ENCODE results near the gene HNRNPL. TPM values are rescaled to one million over a fixed set of nuclear protein-coding genes. Genes with fewer than 3 reads are reported as not detected.
"Not testable (repeated sequence)": the region's sequence is repeated elsewhere in the genome, so short reads cannot be mapped to it uniquely, and the experiment has no call there.

Gene HNRNPL
- 195 TPM for total RNA-seq

GRCh38 chr19:38849860-38850435, at the start of gene HNRNPL:
HNRNPL (minus strand) TSS chr19:38849986; CDS start chr19:38849966, 20 bp downstream.
- peaks cover 22 to 37% (median 26%) of the 10 kb centered on the region in 3 donors for H3K36me3 ChIP-seq (ENCODE audit: control insufficient read depth in 3 of 3, insufficient read depth in 3 of 3, low read length in 3 of 3)
- peaks cover 55 to 60% (median 55%) of the 10 kb centered on the region in 3 donors for H3K4me1 ChIP-seq (ENCODE audit: control insufficient read depth in 3 of 3, insufficient read depth in 3 of 3, low read length in 3 of 3)
- peak within 1 kb of the TSS; percentile 96 to 97 (median 97) for H3K9ac ChIP-seq (ENCODE audit: low read depth in 1 of 3, low read length in 3 of 3)
- peak within 1 kb of the TSS; percentile 86 to 96 (median 94) for H3K4me3 ChIP-seq (ENCODE audit: low read length in 3 of 3)
- no peaks in the 10 kb centered on the region for H3K9me3 ChIP-seq (ENCODE audit: control insufficient read depth in 3 of 3, low read length in 3 of 3)
- no peaks in the 10 kb centered on the region for H3K27me3 ChIP-seq (ENCODE audit: control insufficient read depth in 3 of 3, insufficient read depth in 3 of 3, low read length in 3 of 3)
- H3K27ac ChIP-seq (ENCODE audit: low read depth, low read length): peak within 1 kb of the TSS; percentile 100

- peak overlapping the region; percentile 91 to 97 (median 93) for H3K4me3 ChIP-seq (ENCODE audit: low read length in 3 of 3)
- H3K36me3 ChIP-seq (ENCODE audit: control insufficient read depth in 3 of 3, insufficient read depth in 3 of 3, low read length in 3 of 3): peaks cover 0 to under 1% (median 0%) of the 10 kb centered on the region in 3 donors
- H3K27me3 ChIP-seq (ENCODE audit: control insufficient read depth in 3 of 3, insufficient read depth in 3 of 3, low read length in 3 of 3): no peaks in the 10 kb centered on the region
- H3K9me3 ChIP-seq (ENCODE audit: control insufficient read depth in 3 of 3, low read length in 3 of 3): no peaks in the 10 kb centered on the region
- H3K27ac ChIP-seq (ENCODE audit: low read depth, low read length): peak overlapping the region; percentile 95
- peaks cover 48 to 52% (median 49%) of the 10 kb centered on the region in 3 donors for H3K4me1 ChIP-seq (ENCODE audit: control insufficient read depth in 3 of 3, insufficient read depth in 3 of 3, low read length in 3 of 3)
- H3K9ac ChIP-seq (ENCODE audit: low read depth in 1 of 3, low read length in 3 of 3): peak overlapping the region; percentile 88 to 98 (median 96)
Measured at GRCh38 chr19:38898788-38899446, 49.1 kb upstream of the HNRNPL start.

- H3K4me3 ChIP-seq (ENCODE audit: low read length in 3 of 3): no peak overlapping the region
- no peaks in the 10 kb centered on the region for H3K9me3 ChIP-seq (ENCODE audit: control insufficient read depth in 3 of 3, low read length in 3 of 3)
- peaks cover 6 to 11% (median 9%) of the 10 kb centered on the region in 3 donors for H3K36me3 ChIP-seq (ENCODE audit: control insufficient read depth in 3 of 3, insufficient read depth in 3 of 3, low read length in 3 of 3)
- no peaks in the 10 kb centered on the region for H3K27me3 ChIP-seq (ENCODE audit: control insufficient read depth in 3 of 3, insufficient read depth in 3 of 3, low read length in 3 of 3)
- H3K9ac ChIP-seq (ENCODE audit: low read depth in 1 of 3, low read length in 3 of 3): peak overlapping the region; percentile 30 to 40 (median 32)
- H3K27ac ChIP-seq (ENCODE audit: low read depth, low read length): no peak overlapping the region
- peaks cover 70 to 79% (median 70%) of the 10 kb centered on the region in 3 donors for H3K4me1 ChIP-seq (ENCODE audit: control insufficient read depth in 3 of 3, insufficient read depth in 3 of 3, low read length in 3 of 3)
Measured at GRCh38 chr19:38894968-38895367, 45.2 kb upstream of the HNRNPL start.

- Histone ChIP-seq H3K4me1 (ENCODE audit: control insufficient read depth in 3 of 3, insufficient read depth in 3 of 3, low read length in 3 of 3) (peaks cover 75 to 78% (median 76%) of the 10 kb centered on the region in 3 donors), H3K36me3 (ENCODE audit: control insufficient read depth in 3 of 3, insufficient read depth in 3 of 3, low read length in 3 of 3) (peaks cover 23 to 27% (median 25%) of the 10 kb centered on the region in 3 donors), H3K27ac (ENCODE audit: low read depth, low read length) (peak overlapping the region; percentile 51), H3K9ac (ENCODE audit: low read depth in 1 of 3, low read length in 3 of 3) (peak overlapping the region in 2 of 3 donors; percentile 14 to 76), H3K4me3 (ENCODE audit: low read length in 3 of 3) (peak overlapping the region in 2 of 3 donors; percentile 13 to 30), H3K9me3 (ENCODE audit: control insufficient read depth in 3 of 3, low read length in 3 of 3) (no peaks in the 10 kb centered on the region), H3K27me3 (ENCODE audit: control insufficient read depth in 3 of 3, insufficient read depth in 3 of 3, low read length in 3 of 3) (no peaks in the 10 kb centered on the region)
Measured at GRCh38 chr19:38893341-38893771, 43.6 kb upstream of the HNRNPL start.

GRCh38 chr19:38892841-38893240, 43.1 kb upstream of the HNRNPL start:
- H3K27ac ChIP-seq (ENCODE audit: low read depth, low read length): peak overlapping the region; percentile 51
- H3K9me3 ChIP-seq (ENCODE audit: control insufficient read depth in 3 of 3, low read length in 3 of 3): no peaks in the 10 kb centered on the region
- H3K9ac ChIP-seq (ENCODE audit: low read depth in 1 of 3, low read length in 3 of 3): peak overlapping the region in 2 of 3 donors; percentile 14 to 76
- peaks cover 28 to 32% (median 30%) of the 10 kb centered on the region in 3 donors for H3K36me3 ChIP-seq (ENCODE audit: control insufficient read depth in 3 of 3, insufficient read depth in 3 of 3, low read length in 3 of 3)
- no peaks in the 10 kb centered on the region for H3K27me3 ChIP-seq (ENCODE audit: control insufficient read depth in 3 of 3, insufficient read depth in 3 of 3, low read length in 3 of 3)
- peaks cover 70 to 73% (median 71%) of the 10 kb centered on the region in 3 donors for H3K4me1 ChIP-seq (ENCODE audit: control insufficient read depth in 3 of 3, insufficient read depth in 3 of 3, low read length in 3 of 3)
- peak overlapping the region in 1 of 3 donors; percentile 30 for H3K4me3 ChIP-seq (ENCODE audit: low read length in 3 of 3)

GRCh38 chr19:38891771-38892170, 42.0 kb upstream of the HNRNPL start:
- peaks cover 28 to 37% (median 33%) of the 10 kb centered on the region in 3 donors for H3K36me3 ChIP-seq (ENCODE audit: control insufficient read depth in 3 of 3, insufficient read depth in 3 of 3, low read length in 3 of 3)
- peaks cover 60 to 63% (median 61%) of the 10 kb centered on the region in 3 donors for H3K4me1 ChIP-seq (ENCODE audit: control insufficient read depth in 3 of 3, insufficient read depth in 3 of 3, low read length in 3 of 3)
- H3K9ac ChIP-seq (ENCODE audit: low read depth in 1 of 3, low read length in 3 of 3): peak overlapping the region in 1 of 3 donors; percentile 64
- H3K27me3 ChIP-seq (ENCODE audit: control insufficient read depth in 3 of 3, insufficient read depth in 3 of 3, low read length in 3 of 3): no peaks in the 10 kb centered on the region
- H3K4me3 ChIP-seq (ENCODE audit: low read length in 3 of 3): no peak overlapping the region
- H3K9me3 ChIP-seq (ENCODE audit: control insufficient read depth in 3 of 3, low read length in 3 of 3): no peaks in the 10 kb centered on the region
- peak overlapping the region; percentile 76 for H3K27ac ChIP-seq (ENCODE audit: low read depth, low read length)

- peak overlapping the region in 1 of 3 donors; percentile 63 for H3K9ac ChIP-seq (ENCODE audit: low read depth in 1 of 3, low read length in 3 of 3)
- H3K4me3 ChIP-seq (ENCODE audit: low read length in 3 of 3): no peak overlapping the region
- H3K9me3 ChIP-seq (ENCODE audit: control insufficient read depth in 3 of 3, low read length in 3 of 3): no peaks in the 10 kb centered on the region
- H3K4me1 ChIP-seq (ENCODE audit: control insufficient read depth in 3 of 3, insufficient read depth in 3 of 3, low read length in 3 of 3): peaks cover 60 to 64% (median 62%) of the 10 kb centered on the region in 3 donors
- peaks cover 28 to 37% (median 33%) of the 10 kb centered on the region in 3 donors for H3K36me3 ChIP-seq (ENCODE audit: control insufficient read depth in 3 of 3, insufficient read depth in 3 of 3, low read length in 3 of 3)
- H3K27ac ChIP-seq (ENCODE audit: low read depth, low read length): peak overlapping the region; percentile 76
- H3K27me3 ChIP-seq (ENCODE audit: control insufficient read depth in 3 of 3, insufficient read depth in 3 of 3, low read length in 3 of 3): no peaks in the 10 kb centered on the region
Measured at GRCh38 chr19:38890686-38891085, 40.9 kb upstream of the HNRNPL start.

GRCh38 chr19:38889803-38890202, 40.0 kb upstream of the HNRNPL start:
- H3K9me3 ChIP-seq (ENCODE audit: control insufficient read depth in 3 of 3, low read length in 3 of 3): no peaks in the 10 kb centered on the region
- H3K9ac ChIP-seq (ENCODE audit: low read depth in 1 of 3, low read length in 3 of 3): peak overlapping the region in 1 of 3 donors; percentile 3
- no peak overlapping the region for H3K4me3 ChIP-seq (ENCODE audit: low read length in 3 of 3)
- peaks cover 52 to 59% (median 54%) of the 10 kb centered on the region in 3 donors for H3K4me1 ChIP-seq (ENCODE audit: control insufficient read depth in 3 of 3, insufficient read depth in 3 of 3, low read length in 3 of 3)
- H3K36me3 ChIP-seq (ENCODE audit: control insufficient read depth in 3 of 3, insufficient read depth in 3 of 3, low read length in 3 of 3): peaks cover 28 to 37% (median 33%) of the 10 kb centered on the region in 3 donors
- peak overlapping the region; percentile 76 for H3K27ac ChIP-seq (ENCODE audit: low read depth, low read length)
- no peaks in the 10 kb centered on the region for H3K27me3 ChIP-seq (ENCODE audit: control insufficient read depth in 3 of 3, insufficient read depth in 3 of 3, low read length in 3 of 3)

GRCh38 chr19:38888876-38889275, 39.1 kb upstream of the HNRNPL start:
- H3K9me3 ChIP-seq (ENCODE audit: control insufficient read depth in 3 of 3, low read length in 3 of 3): no peaks in the 10 kb centered on the region
- no peak overlapping the region for H3K27ac ChIP-seq (ENCODE audit: low read depth, low read length)
- peaks cover 42 to 49% (median 45%) of the 10 kb centered on the region in 3 donors for H3K4me1 ChIP-seq (ENCODE audit: control insufficient read depth in 3 of 3, insufficient read depth in 3 of 3, low read length in 3 of 3)
- H3K27me3 ChIP-seq (ENCODE audit: control insufficient read depth in 3 of 3, insufficient read depth in 3 of 3, low read length in 3 of 3): no peaks in the 10 kb centered on the region
- H3K36me3 ChIP-seq (ENCODE audit: control insufficient read depth in 3 of 3, insufficient read depth in 3 of 3, low read length in 3 of 3): peaks cover 32 to 36% (median 33%) of the 10 kb centered on the region in 3 donors
- H3K4me3 ChIP-seq (ENCODE audit: low read length in 3 of 3): no peak overlapping the region
- H3K9ac ChIP-seq (ENCODE audit: low read depth in 1 of 3, low read length in 3 of 3): peak overlapping the region in 1 of 3 donors; percentile 40

- H3K4me3 ChIP-seq (ENCODE audit: low read length in 3 of 3); H3K9ac ChIP-seq (ENCODE audit: low read depth in 1 of 3, low read length in 3 of 3); H3K27ac ChIP-seq (ENCODE audit: low read depth, low read length); H3K27me3 ChIP-seq (ENCODE audit: control insufficient read depth in 3 of 3, insufficient read depth in 3 of 3, low read length in 3 of 3); H3K9me3 ChIP-seq (ENCODE audit: control insufficient read depth in 3 of 3, low read length in 3 of 3): not testable (repeated sequence)
- Histone ChIP-seq H3K4me1 (ENCODE audit: control insufficient read depth in 3 of 3, insufficient read depth in 3 of 3, low read length in 3 of 3) (peaks cover 13 to 15% (median 14%) of the 10 kb centered on the region in 3 donors), H3K36me3 (ENCODE audit: control insufficient read depth in 3 of 3, insufficient read depth in 3 of 3, low read length in 3 of 3) (peaks cover 43 to 48% (median 46%) of the 10 kb centered on the region in 3 donors)
Measured at GRCh38 chr19:38884691-38885090, 34.9 kb upstream of the HNRNPL start.

Data from skeletal muscle tissue (tissue), 4 donors.